ENCODE results near the gene PRDX1.

DNA sequence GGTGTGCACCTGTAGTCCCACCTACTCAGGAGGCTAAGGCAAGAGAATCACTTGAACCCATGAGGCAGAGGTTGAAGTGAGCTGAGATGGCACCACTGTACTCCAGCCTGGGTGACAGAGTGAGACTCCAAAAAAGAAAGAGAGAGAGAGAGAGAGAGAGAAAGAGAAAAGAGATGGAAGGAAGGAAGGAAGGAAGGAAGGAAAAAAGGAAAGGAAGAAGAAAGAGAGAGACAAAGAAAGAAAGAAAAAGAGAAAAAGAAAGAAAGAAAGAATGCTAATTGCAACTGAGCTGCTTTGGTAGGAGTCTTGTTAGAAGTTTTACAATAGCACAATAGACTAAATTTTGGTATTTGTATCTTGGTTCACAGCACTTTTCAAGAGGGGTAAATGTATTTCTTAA is 56.4 kb downstream of the PRDX1 start:
- TF ChIP-seq POLR2A (IDR thresholded peaks at IDR 0.05): no peak
- TF ChIP-seq CTCF (IDR thresholded peaks at IDR 0.05): no peak
